ENCODE measurements around the gene KIAA1210. TPM values are rescaled to one million over a fixed set of nuclear protein-coding genes. Genes with fewer than 3 reads are reported as not detected.

Gene KIAA1210
- total RNA-seq, 1 experiment from 2014 or later, result not detected

DNA sequence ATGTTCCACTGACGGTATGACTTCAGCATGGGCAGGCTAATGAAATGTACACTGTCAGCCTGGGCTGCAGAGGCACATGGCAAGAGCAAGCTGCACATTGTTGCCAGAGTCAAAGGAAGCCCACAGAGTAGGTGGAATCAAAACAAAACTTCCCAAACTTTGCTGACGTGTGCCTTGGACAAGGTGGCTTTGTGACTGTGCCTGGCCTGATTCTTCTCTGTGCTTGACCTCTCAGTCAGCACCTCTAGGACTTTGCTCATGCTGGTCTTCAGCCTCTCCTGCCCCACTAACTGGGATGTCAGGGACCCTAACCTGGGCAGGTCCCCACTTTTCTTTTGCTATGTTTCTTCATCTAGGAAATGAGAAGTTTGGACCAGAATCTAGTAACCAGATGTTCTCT lies 40.5 kb upstream of the KIAA1210 start:
- Histone ChIP-seq H3K36me3 (ENCODE audit: insufficient read depth, low read length, poor library complexity, severe bottlenecking) (no peaks in the 10 kb centered on the region), H3K27me3 (replicated peaks; ENCODE audit: insufficient read depth, low read depth, low read length, poor library complexity) (no peaks in the 10 kb centered on the region), H3K27ac (ENCODE audit: low read depth, low read length, poor library complexity, severe bottlenecking) (no peak overlapping the region), H3K4me1 (ENCODE audit: insufficient read depth, low read length, poor library complexity, severe bottlenecking) (no peaks in the 10 kb centered on the region), H3K9me3 (ENCODE audit: low read depth, low read length, poor library complexity, severe bottlenecking) (no peaks in the 10 kb centered on the region), H3K4me3 (ENCODE audit: low read depth, low read length, poor library complexity, severe bottlenecking) (no peak overlapping the region)
- TF ChIP-seq CTCF (conservative IDR thresholded peaks at IDR 0.05; ENCODE audit: low read depth, low read length), result no peak
- no peak for TF ChIP-seq EZH2 (IDR thresholded peaks at IDR 0.05; ENCODE audit: borderline replicate concordance, low read depth, low read length, poor library complexity, severe bottlenecking)
- intact Hi-C loops (cut with micrococcal nuclease; ENCODE audit: unreplicated experiment), result no loop called here
- ChIA-PET POLR2A (ENCODE audit: low non-redundant PET) (interaction anchor here (0.5 kb wide), 1 partner anchor 1003 kb away, joined by 5 read pairs; no protein-coding TSS in a partner anchor), CTCF (no interaction called here)
- DNase-seq (ENCODE audit: low spot score), result no peak
- BruUV-seq (replicated peaks), result no TSS peak

- ChIA-PET CTCF (no interaction called here), POLR2A (ENCODE audit: low non-redundant PET) (no interaction called here)
- DNase-seq (ENCODE audit: low spot score), result peak; percentile 7
- no peaks in the 10 kb centered on the region for H3K36me3 ChIP-seq (ENCODE audit: insufficient read depth, low read length, poor library complexity, severe bottlenecking)
- BruUV-seq (replicated peaks), result no TSS peak
- H3K9me3 ChIP-seq (ENCODE audit: low read depth, low read length, poor library complexity, severe bottlenecking), result no peaks in the 10 kb centered on the region
- intact Hi-C loops (cut with micrococcal nuclease; ENCODE audit: unreplicated experiment), result no loop called here
- no peaks in the 10 kb centered on the region for H3K27me3 ChIP-seq (replicated peaks; ENCODE audit: insufficient read depth, low read depth, low read length, poor library complexity)
- no peak overlapping the region for H3K4me3 ChIP-seq (ENCODE audit: low read depth, low read length, poor library complexity, severe bottlenecking)
- H3K4me1 ChIP-seq (ENCODE audit: insufficient read depth, low read length, poor library complexity, severe bottlenecking), result no peaks in the 10 kb centered on the region
- no peak for TF ChIP-seq CTCF (conservative IDR thresholded peaks at IDR 0.05; ENCODE audit: low read depth, low read length)
- TF ChIP-seq EZH2 (IDR thresholded peaks at IDR 0.05; ENCODE audit: borderline replicate concordance, low read depth, low read length, poor library complexity, severe bottlenecking), result no peak
- no peak overlapping the region for H3K27ac ChIP-seq (ENCODE audit: low read depth, low read length, poor library complexity, severe bottlenecking)
Observed at GRCh38 chrX:119158226-119158625, 30.6 kb upstream of the KIAA1210 start.

- no TSS peak for BruUV-seq (replicated peaks)
- TF ChIP-seq EZH2 (IDR thresholded peaks at IDR 0.05; ENCODE audit: borderline replicate concordance, low read depth, low read length, poor library complexity, severe bottlenecking), result no peak
- TF ChIP-seq CTCF (conservative IDR thresholded peaks at IDR 0.05; ENCODE audit: low read depth, low read length), result no peak
- H3K4me1 ChIP-seq (ENCODE audit: insufficient read depth, low read length, poor library complexity, severe bottlenecking), result no peaks in the 10 kb centered on the region
- H3K9me3 ChIP-seq (ENCODE audit: low read depth, low read length, poor library complexity, severe bottlenecking), result no peaks in the 10 kb centered on the region
- no peaks in the 10 kb centered on the region for H3K36me3 ChIP-seq (ENCODE audit: insufficient read depth, low read length, poor library complexity, severe bottlenecking)
- no peak overlapping the region for H3K27ac ChIP-seq (ENCODE audit: low read depth, low read length, poor library complexity, severe bottlenecking)
- intact Hi-C loops (cut with micrococcal nuclease; ENCODE audit: unreplicated experiment), result no loop called here
- H3K4me3 ChIP-seq (ENCODE audit: low read depth, low read length, poor library complexity, severe bottlenecking), result no peak overlapping the region
- DNase-seq (ENCODE audit: low spot score), result no peak
- no peaks in the 10 kb centered on the region for H3K27me3 ChIP-seq (replicated peaks; ENCODE audit: insufficient read depth, low read depth, low read length, poor library complexity)
- ChIA-PET POLR2A (ENCODE audit: low non-redundant PET) (no interaction called here), CTCF (no interaction called here)
Observed at GRCh38 chrX:119156241-119156640, 28.6 kb upstream of the KIAA1210 start.

All from A673 (cell line).